Measurements from ENCODE around the gene RIOK2.

Gene RIOK2

GRCh38 chr5:97115932-97116331 lies 67.1 kb downstream of the RIOK2 start:
- Histone ChIP-seq H3K27ac (ENCODE audit: insufficient read depth, low read length, poor library complexity, severe bottlenecking) (no peak overlapping the region), H3K27me3 (replicated peaks; ENCODE audit: control insufficient read depth, insufficient read depth, low read length, poor library complexity, severe bottlenecking) (no peaks in the 10 kb centered on the region), H3K36me3 (ENCODE audit: control insufficient read depth, insufficient read depth, low read length) (no peaks in the 10 kb centered on the region), H3K9me3 (ENCODE audit: control insufficient read depth, low read length) (no peaks in the 10 kb centered on the region), H3K4me3 (ENCODE audit: insufficient read depth, low read depth, low read length, poor library complexity, severe bottlenecking) (no peak overlapping the region), H3K4me1 (ENCODE audit: control insufficient read depth, insufficient read depth, low read length, poor library complexity, severe bottlenecking) (no peaks in the 10 kb centered on the region)
- DNase-seq, result no peak

DNA sequence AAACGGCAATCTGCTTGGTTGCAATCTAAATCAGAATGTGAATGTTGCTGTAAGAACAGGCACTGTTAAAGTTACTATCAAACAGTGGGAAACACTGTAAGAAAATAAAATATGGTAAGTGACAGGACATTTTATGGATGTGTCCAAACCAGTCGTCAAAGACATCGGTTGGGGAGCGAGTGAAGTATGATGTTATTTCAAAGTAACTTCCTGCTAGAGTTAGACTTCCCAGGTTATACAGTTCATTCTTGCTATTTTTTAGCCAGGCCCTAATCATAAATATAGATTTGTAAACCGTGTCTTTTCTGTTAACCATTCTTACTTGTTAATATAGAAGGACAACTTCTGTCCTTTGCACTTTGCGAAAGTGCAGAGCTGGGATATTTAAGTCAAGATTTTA lies 70.8 kb downstream of the RIOK2 start:
- Histone ChIP-seq H3K27ac (ENCODE audit: insufficient read depth, low read length, poor library complexity, severe bottlenecking) (no peak overlapping the region), H3K4me3 (ENCODE audit: insufficient read depth, low read depth, low read length, poor library complexity, severe bottlenecking) (no peak overlapping the region), H3K4me1 (ENCODE audit: control insufficient read depth, insufficient read depth, low read length, poor library complexity, severe bottlenecking) (no peaks in the 10 kb centered on the region), H3K27me3 (replicated peaks; ENCODE audit: control insufficient read depth, insufficient read depth, low read length, poor library complexity, severe bottlenecking) (no peaks in the 10 kb centered on the region), H3K36me3 (ENCODE audit: control insufficient read depth, insufficient read depth, low read length) (no peaks in the 10 kb centered on the region), H3K9me3 (ENCODE audit: control insufficient read depth, low read length) (no peaks in the 10 kb centered on the region)
- DNase-seq, result no peak

DNA sequence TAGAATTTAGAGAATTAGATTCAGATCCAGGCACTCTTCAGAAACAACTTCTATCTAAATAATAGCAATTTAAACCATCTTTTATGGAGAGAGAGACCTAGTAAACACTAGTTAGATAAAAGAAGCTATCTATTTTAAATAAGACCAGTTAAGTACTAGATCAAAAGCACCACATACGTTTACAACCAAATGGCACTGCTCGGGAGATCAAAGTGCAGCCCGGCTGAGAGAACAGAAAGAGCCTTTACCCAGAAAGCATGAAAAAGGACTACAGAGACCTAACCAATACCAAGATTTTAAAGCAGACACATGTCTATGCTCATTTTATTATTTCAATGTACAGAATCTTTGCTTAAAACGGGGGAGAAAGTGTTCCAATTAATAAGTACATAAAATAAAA lies 71.4 kb downstream of the RIOK2 start:
- H3K27ac ChIP-seq (ENCODE audit: insufficient read depth, low read length, poor library complexity, severe bottlenecking), result no peak overlapping the region

GRCh38 chr5:97111004-97111403 lies 72.0 kb downstream of the RIOK2 start:
- no peaks in the 10 kb centered on the region for H3K4me1 ChIP-seq (ENCODE audit: control insufficient read depth, insufficient read depth, low read length, poor library complexity, severe bottlenecking)

More for the DNA sequence above, 71.4 kb downstream of the RIOK2 start:
- Histone ChIP-seq H3K27me3 (replicated peaks; ENCODE audit: control insufficient read depth, insufficient read depth, low read length, poor library complexity, severe bottlenecking) (no peaks in the 10 kb centered on the region), H3K36me3 (ENCODE audit: control insufficient read depth, insufficient read depth, low read length) (no peaks in the 10 kb centered on the region), H3K4me1 (ENCODE audit: control insufficient read depth, insufficient read depth, low read length, poor library complexity, severe bottlenecking) (no peaks in the 10 kb centered on the region), H3K9me3 (ENCODE audit: control insufficient read depth, low read length) (no peaks in the 10 kb centered on the region), H3K4me3 (ENCODE audit: insufficient read depth, low read depth, low read length, poor library complexity, severe bottlenecking) (no peak overlapping the region)
- no peak for DNase-seq

More at GRCh38 chr5:97111004-97111403, 72.0 kb downstream of the RIOK2 start:
- Histone ChIP-seq H3K27ac (ENCODE audit: insufficient read depth, low read length, poor library complexity, severe bottlenecking) (no peak overlapping the region), H3K36me3 (ENCODE audit: control insufficient read depth, insufficient read depth, low read length) (no peaks in the 10 kb centered on the region), H3K9me3 (ENCODE audit: control insufficient read depth, low read length) (no peaks in the 10 kb centered on the region), H3K4me3 (ENCODE audit: insufficient read depth, low read depth, low read length, poor library complexity, severe bottlenecking) (no peak overlapping the region), H3K27me3 (replicated peaks; ENCODE audit: control insufficient read depth, insufficient read depth, low read length, poor library complexity, severe bottlenecking) (no peaks in the 10 kb centered on the region)
- DNase-seq, result no peak

Measured in effector memory CD4-positive, alpha-beta T cell (primary cell).